ENCODE results near the gene UPK3BL1.
"Not testable (repeated sequence)": the region's sequence is repeated elsewhere in the genome, so short reads cannot be mapped to it uniquely, and the experiment has no call there.

DNA sequence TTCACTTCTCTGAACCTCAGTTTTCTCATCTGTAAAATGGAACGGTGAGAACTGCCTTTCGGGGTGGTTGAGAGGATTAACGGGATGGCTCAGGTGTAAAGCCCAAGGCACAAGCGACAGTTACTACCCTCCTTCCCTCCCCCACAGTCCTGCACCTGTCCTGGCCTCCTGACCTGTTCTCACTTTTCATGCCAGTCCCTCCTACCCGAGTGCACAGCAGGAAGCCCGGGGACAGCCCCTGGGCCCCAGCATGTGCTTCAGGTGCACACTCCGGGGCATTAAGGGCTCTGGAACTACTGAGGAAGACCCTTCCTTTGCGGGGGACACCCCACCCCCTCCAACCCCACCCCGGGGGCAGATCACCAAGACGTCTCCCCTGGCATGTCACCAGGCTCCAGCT lies 26.7 kb downstream of the UPK3BL1 start:
- TF ChIP-seq, protein P1, sequence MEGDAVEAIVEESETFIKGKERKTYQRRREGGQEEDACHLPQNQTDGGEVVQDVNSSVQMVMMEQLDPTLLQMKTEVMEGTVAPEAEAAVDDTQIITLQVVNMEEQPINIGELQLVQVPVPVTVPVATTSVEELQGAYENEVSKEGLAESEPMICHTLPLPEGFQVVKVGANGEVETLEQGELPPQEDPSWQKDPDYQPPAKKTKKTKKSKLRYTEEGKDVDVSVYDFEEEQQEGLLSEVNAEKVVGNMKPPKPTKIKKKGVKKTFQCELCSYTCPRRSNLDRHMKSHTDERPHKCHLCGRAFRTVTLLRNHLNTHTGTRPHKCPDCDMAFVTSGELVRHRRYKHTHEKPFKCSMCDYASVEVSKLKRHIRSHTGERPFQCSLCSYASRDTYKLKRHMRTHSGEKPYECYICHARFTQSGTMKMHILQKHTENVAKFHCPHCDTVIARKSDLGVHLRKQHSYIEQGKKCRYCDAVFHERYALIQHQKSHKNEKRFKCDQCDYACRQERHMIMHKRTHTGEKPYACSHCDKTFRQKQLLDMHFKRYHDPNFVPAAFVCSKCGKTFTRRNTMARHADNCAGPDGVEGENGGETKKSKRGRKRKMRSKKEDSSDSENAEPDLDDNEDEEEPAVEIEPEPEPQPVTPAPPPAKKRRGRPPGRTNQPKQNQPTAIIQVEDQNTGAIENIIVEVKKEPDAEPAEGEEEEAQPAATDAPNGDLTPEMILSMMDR (IDR thresholded peaks at IDR 0.05) = not testable (repeated sequence)
- TF ChIP-seq POLR2A (IDR thresholded peaks at IDR 0.05) = not testable (repeated sequence)
